LNCAP (cell line): ENCODE results near the gene DUSP19.

Experiments
- CTCF ChIP-seq: fragments of 450-650 bp; IDR thresholded peaks from 2 replicates; pipeline ENCODE4 v1.5.1; 2017; ENCODE audit warnings: mild to moderate bottlenecking

DUSP19 gene

DNA sequence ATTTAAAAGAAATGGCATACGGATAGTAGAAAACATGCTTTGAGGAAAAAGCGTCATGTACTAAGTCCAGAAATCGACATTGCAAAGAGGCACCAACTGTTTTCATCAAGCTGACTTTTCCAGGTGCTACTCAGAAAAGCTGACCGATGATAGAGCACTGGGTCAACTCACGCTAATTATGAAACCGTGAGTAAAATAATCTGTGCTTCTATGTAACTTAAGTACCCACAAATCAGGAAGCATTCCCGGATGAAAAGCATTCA is 45.3 kb downstream of the DUSP19 start:
- no peak for TF ChIP-seq CTCF

DNA sequence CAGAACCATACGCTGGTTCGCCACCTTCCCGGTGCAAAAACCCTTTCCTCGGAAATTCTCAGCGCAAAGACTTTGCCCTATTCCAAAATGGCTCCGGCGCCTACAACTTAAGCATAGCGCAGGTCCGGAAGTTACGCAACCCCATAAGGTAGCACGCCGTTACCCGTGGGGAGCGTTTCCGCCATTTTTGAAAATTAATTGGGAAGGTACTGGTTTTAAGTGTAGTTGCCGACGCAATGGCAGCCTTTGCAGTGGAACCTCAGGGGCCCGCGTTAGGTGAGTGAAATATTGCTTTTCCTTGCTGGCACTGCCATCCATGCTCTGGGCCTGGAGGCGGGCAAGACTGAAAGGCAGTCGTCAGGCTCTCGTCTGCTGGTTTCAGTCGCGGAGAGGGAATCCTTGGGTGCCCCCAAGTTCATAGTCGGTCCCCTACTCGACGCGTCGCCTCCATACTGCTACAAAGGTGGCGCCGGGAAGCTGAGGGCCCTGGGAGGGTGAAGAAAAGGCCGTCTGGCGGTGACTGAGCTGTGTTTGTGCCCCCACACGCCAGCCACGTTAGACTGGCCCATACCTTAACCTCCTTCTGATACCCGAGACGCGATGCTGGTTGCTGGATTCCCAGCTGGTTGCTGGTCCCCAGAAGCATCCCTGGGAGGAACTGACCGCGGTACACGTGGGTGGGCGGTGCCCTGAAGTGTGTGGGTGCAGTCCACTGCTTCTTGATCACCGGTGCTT is 45.8 kb downstream of the DUSP19 start, which contains the start of gene NUP35:
NUP35 (plus strand) TSS at position 222 of the 735 bp plus-strand sequence; CDS start at position 237, 15 bp downstream.
- no peak for TF ChIP-seq CTCF

DNA sequence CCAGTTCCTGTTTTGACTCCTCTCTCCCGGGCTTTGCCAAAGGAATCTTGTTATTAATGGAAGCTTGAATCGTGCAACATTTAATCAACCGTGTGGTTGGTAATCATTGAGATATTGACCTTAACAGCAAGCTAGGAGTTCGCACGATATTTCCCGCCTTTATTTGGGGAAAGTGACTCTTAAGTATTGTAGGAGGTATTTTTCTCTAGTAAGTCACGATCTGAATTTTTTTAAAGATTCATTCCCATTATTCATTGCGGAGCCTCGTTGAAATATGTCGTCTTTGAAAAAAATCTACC is 46.4 kb downstream of the DUSP19 start:
- no peak for TF ChIP-seq CTCF

GRCh38 chr2:183125659-183126341 is 47.3 kb downstream of the DUSP19 start:
- no peak for TF ChIP-seq CTCF

GRCh38 chr2:183126635-183127034 is 48.1 kb downstream of the DUSP19 start:
- no peak for TF ChIP-seq CTCF

DNA sequence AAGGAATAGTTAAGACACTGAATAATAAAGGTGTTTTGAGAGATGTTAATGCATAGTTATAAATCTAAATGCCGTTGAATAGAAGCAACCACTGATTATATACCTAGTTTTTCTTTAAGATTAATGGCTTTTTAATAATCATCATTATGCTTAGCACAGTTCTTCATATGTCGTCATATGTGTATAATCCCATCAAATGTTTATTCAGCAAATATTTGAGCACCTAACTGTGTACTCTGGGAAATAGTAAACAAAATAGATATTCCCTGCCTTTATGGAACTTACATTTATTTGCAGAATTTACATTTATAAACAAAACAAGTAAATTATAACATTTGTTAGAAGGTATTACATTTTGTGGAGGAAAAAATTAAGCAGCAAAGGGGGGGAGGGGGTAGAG is 55.5 kb downstream of the DUSP19 start:
- TF ChIP-seq CTCF, result no peak

- no peak for TF ChIP-seq CTCF
Measured at GRCh38 chr2:183148955-183149354, 70.4 kb downstream of the DUSP19 start.
